ENCODE data around the gene MKNK1. TPM values are rescaled to one million over a fixed set of nuclear protein-coding genes. Genes with fewer than 3 reads are reported as not detected.
A peak's percentile ranks its signal among the peaks of the same experiment; 100 is the strongest.

Gene MKNK1
- total and polyA plus RNA-seq, 3 experiments from 2014 or later = 27.9 to 39.0 (median 32.4) TPM

- Mint-ChIP-seq H3K9me3 (no peaks in the 10 kb centered on the region), H3K27me3 (peaks cover 13 to 35% of the 10 kb centered on the region in 2 donors), H3K4me3 (no peak overlapping the region), H3K36me3 (no peaks in the 10 kb centered on the region), H3K4me1 (peaks cover 6 to 9% (median 9%) of the 10 kb centered on the region in 3 donors), H3K27ac (no peak overlapping the region)
- H3K4me3 ChIP-seq (ENCODE audit: low read length) = no peak overlapping the region
- no peaks in the 10 kb centered on the region for H3K4me1 ChIP-seq (ENCODE audit: insufficient read depth, low read length)
- H3K27me3 ChIP-seq (ENCODE audit: insufficient read depth, low read length, poor library complexity, severe bottlenecking) = no peaks in the 10 kb centered on the region
- no peak for DNase-seq
- CTCF ChIA-PET = no interaction called here
- H3K36me3 ChIP-seq (ENCODE audit: insufficient read depth, low read length) = no peaks in the 10 kb centered on the region
- no peaks in the 10 kb centered on the region for H3K9me3 ChIP-seq (ENCODE audit: low read length)
- H3K27ac ChIP-seq (ENCODE audit: low read depth, low read length) = peak overlapping the region; percentile 69
- POLR2A ChIA-PET = no interaction called here
Measured at GRCh38 chr1:46520063-46520911, 83.8 kb downstream of the MKNK1 start.

GRCh38 chr1:46519209-46519608 lies 84.9 kb downstream of the MKNK1 start:
- Histone ChIP-seq H3K36me3 (ENCODE audit: insufficient read depth, low read length) (no peaks in the 10 kb centered on the region), H3K27ac (ENCODE audit: low read depth, low read length) (peak overlapping the region; percentile 69), H3K27me3 (ENCODE audit: insufficient read depth, low read length, poor library complexity, severe bottlenecking) (no peaks in the 10 kb centered on the region), H3K4me1 (ENCODE audit: insufficient read depth, low read length) (no peaks in the 10 kb centered on the region), H3K9me3 (ENCODE audit: low read length) (no peaks in the 10 kb centered on the region), H3K4me3 (ENCODE audit: low read length) (no peak overlapping the region)
- H3K27ac Mint-ChIP-seq = no peak overlapping the region
- H3K4me3 Mint-ChIP-seq = no peak overlapping the region
- H3K36me3 Mint-ChIP-seq = no peaks in the 10 kb centered on the region
- H3K27me3 Mint-ChIP-seq = peaks cover 17 to 26% of the 10 kb centered on the region in 2 donors
- no peaks in the 10 kb centered on the region for H3K9me3 Mint-ChIP-seq
- no peak for DNase-seq
- ChIA-PET CTCF (no interaction called here), POLR2A (no interaction called here)
- peaks cover 6 to 9% (median 9%) of the 10 kb centered on the region in 3 donors for H3K4me1 Mint-ChIP-seq

- Mint-ChIP-seq H3K27me3 (peaks cover 22 to 27% of the 10 kb centered on the region in 2 donors), H3K4me3 (no peak overlapping the region), H3K27ac (peak overlapping the region in 1 of 8 donors; percentile 37), H3K4me1 (peaks cover 6 to 9% (median 9%) of the 10 kb centered on the region in 3 donors), H3K36me3 (no peaks in the 10 kb centered on the region), H3K9me3 (no peaks in the 10 kb centered on the region)
- CTCF ChIA-PET = interaction anchor here (0.6 kb wide), 1 partner anchor 14 kb away, joined by 3 read pairs; no protein-coding TSS in a partner anchor
- H3K4me1 ChIP-seq (ENCODE audit: insufficient read depth, low read length) = no peaks in the 10 kb centered on the region
- H3K27me3 ChIP-seq (ENCODE audit: insufficient read depth, low read length, poor library complexity, severe bottlenecking) = no peaks in the 10 kb centered on the region
- H3K27ac ChIP-seq (ENCODE audit: low read depth, low read length) = peak overlapping the region; percentile 43
- POLR2A ChIA-PET = no interaction called here
- H3K36me3 ChIP-seq (ENCODE audit: insufficient read depth, low read length) = no peaks in the 10 kb centered on the region
- H3K4me3 ChIP-seq (ENCODE audit: low read length) = no peak overlapping the region
- DNase-seq = no peak
- no peaks in the 10 kb centered on the region for H3K9me3 ChIP-seq (ENCODE audit: low read length)
Measured at GRCh38 chr1:46517932-46518498, 86.1 kb downstream of the MKNK1 start.

GRCh38 chr1:46517010-46517600 lies 87.0 kb downstream of the MKNK1 start:
- Histone ChIP-seq H3K36me3 (ENCODE audit: insufficient read depth, low read length) (no peaks in the 10 kb centered on the region), H3K4me1 (ENCODE audit: insufficient read depth, low read length) (no peaks in the 10 kb centered on the region), H3K9me3 (ENCODE audit: low read length) (no peaks in the 10 kb centered on the region), H3K27me3 (ENCODE audit: insufficient read depth, low read length, poor library complexity, severe bottlenecking) (no peaks in the 10 kb centered on the region), H3K4me3 (ENCODE audit: low read length) (no peak overlapping the region), H3K27ac (ENCODE audit: low read depth, low read length) (peak overlapping the region; percentile 43)
- H3K27me3 Mint-ChIP-seq = peaks cover 28 to 36% of the 10 kb centered on the region in 2 donors
- H3K27ac Mint-ChIP-seq = peak overlapping the region in 1 of 8 donors; percentile 83
- no peaks in the 10 kb centered on the region for H3K9me3 Mint-ChIP-seq
- H3K4me1 Mint-ChIP-seq = peaks cover 3 to 8% (median 4%) of the 10 kb centered on the region in 3 donors
- no peak for DNase-seq
- no peak overlapping the region for H3K4me3 Mint-ChIP-seq
- no peaks in the 10 kb centered on the region for H3K36me3 Mint-ChIP-seq
- POLR2A ChIA-PET = no interaction called here
- CTCF ChIA-PET = interaction anchor here (0.6 kb wide), 1 partner anchor 15 kb away, joined by 3 read pairs; no protein-coding TSS in a partner anchor

GRCh38 chr1:46516200-46516950 lies 87.7 kb downstream of the MKNK1 start:
- H3K4me3 Mint-ChIP-seq = no peak overlapping the region
- peak overlapping the region in 1 of 8 donors; percentile 36 for H3K27ac Mint-ChIP-seq
- no peak overlapping the region for H3K27ac ChIP-seq (ENCODE audit: low read depth, low read length)
- no peaks in the 10 kb centered on the region for H3K9me3 Mint-ChIP-seq
- H3K27me3 Mint-ChIP-seq = peaks cover 28 to 42% of the 10 kb centered on the region in 2 donors
- no peak overlapping the region for H3K4me3 ChIP-seq (ENCODE audit: low read length)
- DNase-seq = no peak
- H3K4me1 Mint-ChIP-seq = peaks cover 0 to under 1% (median 0%) of the 10 kb centered on the region in 3 donors
- POLR2A ChIA-PET = no interaction called here
- no peaks in the 10 kb centered on the region for H3K36me3 ChIP-seq (ENCODE audit: insufficient read depth, low read length)
- no peaks in the 10 kb centered on the region for H3K9me3 ChIP-seq (ENCODE audit: low read length)
- no peaks in the 10 kb centered on the region for H3K4me1 ChIP-seq (ENCODE audit: insufficient read depth, low read length)
- CTCF ChIA-PET = no interaction called here
- H3K27me3 ChIP-seq (ENCODE audit: insufficient read depth, low read length, poor library complexity, severe bottlenecking) = no peaks in the 10 kb centered on the region
- no peaks in the 10 kb centered on the region for H3K36me3 Mint-ChIP-seq

GRCh38 chr1:46515576-46515975 lies 88.5 kb downstream of the MKNK1 start:
- Mint-ChIP-seq H3K27me3 (peaks cover 26 to 43% of the 10 kb centered on the region in 2 donors), H3K27ac (no peak overlapping the region), H3K9me3 (no peaks in the 10 kb centered on the region), H3K36me3 (no peaks in the 10 kb centered on the region), H3K4me3 (no peak overlapping the region), H3K4me1 (no peaks in the 10 kb centered on the region)
- Histone ChIP-seq H3K4me3 (ENCODE audit: low read length) (no peak overlapping the region), H3K27me3 (ENCODE audit: insufficient read depth, low read length, poor library complexity, severe bottlenecking) (no peaks in the 10 kb centered on the region), H3K27ac (ENCODE audit: low read depth, low read length) (no peak overlapping the region), H3K36me3 (ENCODE audit: insufficient read depth, low read length) (no peaks in the 10 kb centered on the region), H3K4me1 (ENCODE audit: insufficient read depth, low read length) (no peaks in the 10 kb centered on the region), H3K9me3 (ENCODE audit: low read length) (no peaks in the 10 kb centered on the region)
- no peak for DNase-seq
- CTCF ChIA-PET = no interaction called here
- POLR2A ChIA-PET = no interaction called here

- no peak for DNase-seq
- H3K27ac Mint-ChIP-seq = no peak overlapping the region
- no peak overlapping the region for H3K4me3 Mint-ChIP-seq
- no peak overlapping the region for H3K4me3 ChIP-seq (ENCODE audit: low read length)
- POLR2A ChIA-PET = no interaction called here
- no peaks in the 10 kb centered on the region for H3K9me3 Mint-ChIP-seq
- no peak overlapping the region for H3K27ac ChIP-seq (ENCODE audit: low read depth, low read length)
- CTCF ChIA-PET = no interaction called here
- H3K36me3 ChIP-seq (ENCODE audit: insufficient read depth, low read length) = no peaks in the 10 kb centered on the region
- H3K4me1 Mint-ChIP-seq = no peaks in the 10 kb centered on the region
- peaks cover 28 to 48% of the 10 kb centered on the region in 2 donors for H3K27me3 Mint-ChIP-seq
- H3K36me3 Mint-ChIP-seq = no peaks in the 10 kb centered on the region
- no peaks in the 10 kb centered on the region for H3K4me1 ChIP-seq (ENCODE audit: insufficient read depth, low read length)
- H3K27me3 ChIP-seq (ENCODE audit: insufficient read depth, low read length, poor library complexity, severe bottlenecking) = no peaks in the 10 kb centered on the region
- H3K9me3 ChIP-seq (ENCODE audit: low read length) = no peaks in the 10 kb centered on the region
Measured at GRCh38 chr1:46513536-46513935, 90.5 kb downstream of the MKNK1 start.
